GM13976 (cell line): ENCODE data around the gene NXPH2.
"Not testable (repeated sequence)": the region's sequence is repeated elsewhere in the genome, so short reads cannot be mapped to it uniquely, and the experiment has no call there.

Experiments
- DNase-seq: peaks from one replicate; pipeline ENCODE4 v3.0.0; 2012; ENCODE audit warnings: low spot score
- in situ Hi-C: fragments of 300-500 bp; cut with MboI; formaldehyde crosslinking; loops from one replicate; pipeline ENCODE4 v1.12.0; 2022; ENCODE audit warnings: low sequenced_read_pairs, mixed read lengths, inconsistent platforms; ENCODE audit not compliant: unreplicated experiment
- TF ChIP-seq, protein P1 (sequence below): IDR thresholded peaks from 2 replicates; pipeline ENCODE4 v1.5.1; 2012; ENCODE audit warnings: borderline replicate concordance, mild to moderate bottlenecking; ENCODE audit not compliant: insufficient read depth; ENCODE audit errors: extremely low read depth, missing control alignments, control extremely low read depth

The NXPH2 gene

DNA sequence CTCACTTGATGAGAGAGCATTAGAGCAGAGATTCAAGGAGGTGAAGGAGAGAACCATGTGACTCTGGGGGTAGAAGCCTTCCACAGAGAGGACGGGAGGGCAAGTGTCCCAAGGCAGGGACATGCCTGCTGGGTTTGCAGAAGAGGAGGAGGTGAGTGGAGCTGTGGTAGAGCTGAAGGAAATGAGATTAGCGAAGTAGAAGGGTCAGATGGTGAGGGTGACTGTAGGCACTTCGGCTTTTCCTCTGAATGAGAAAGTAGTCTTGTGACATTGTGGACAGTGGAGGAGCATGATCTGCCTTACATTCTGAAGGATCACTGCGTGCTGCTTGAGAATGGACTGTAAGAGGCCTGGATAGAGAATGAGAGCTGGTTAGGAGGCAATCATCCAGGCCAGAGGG lies 126.0 kb downstream of the NXPH2 start:
- in situ Hi-C loops = no loop called here
- TF ChIP-seq, protein P1, sequence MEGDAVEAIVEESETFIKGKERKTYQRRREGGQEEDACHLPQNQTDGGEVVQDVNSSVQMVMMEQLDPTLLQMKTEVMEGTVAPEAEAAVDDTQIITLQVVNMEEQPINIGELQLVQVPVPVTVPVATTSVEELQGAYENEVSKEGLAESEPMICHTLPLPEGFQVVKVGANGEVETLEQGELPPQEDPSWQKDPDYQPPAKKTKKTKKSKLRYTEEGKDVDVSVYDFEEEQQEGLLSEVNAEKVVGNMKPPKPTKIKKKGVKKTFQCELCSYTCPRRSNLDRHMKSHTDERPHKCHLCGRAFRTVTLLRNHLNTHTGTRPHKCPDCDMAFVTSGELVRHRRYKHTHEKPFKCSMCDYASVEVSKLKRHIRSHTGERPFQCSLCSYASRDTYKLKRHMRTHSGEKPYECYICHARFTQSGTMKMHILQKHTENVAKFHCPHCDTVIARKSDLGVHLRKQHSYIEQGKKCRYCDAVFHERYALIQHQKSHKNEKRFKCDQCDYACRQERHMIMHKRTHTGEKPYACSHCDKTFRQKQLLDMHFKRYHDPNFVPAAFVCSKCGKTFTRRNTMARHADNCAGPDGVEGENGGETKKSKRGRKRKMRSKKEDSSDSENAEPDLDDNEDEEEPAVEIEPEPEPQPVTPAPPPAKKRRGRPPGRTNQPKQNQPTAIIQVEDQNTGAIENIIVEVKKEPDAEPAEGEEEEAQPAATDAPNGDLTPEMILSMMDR = no peak
- no peak for DNase-seq

DNA sequence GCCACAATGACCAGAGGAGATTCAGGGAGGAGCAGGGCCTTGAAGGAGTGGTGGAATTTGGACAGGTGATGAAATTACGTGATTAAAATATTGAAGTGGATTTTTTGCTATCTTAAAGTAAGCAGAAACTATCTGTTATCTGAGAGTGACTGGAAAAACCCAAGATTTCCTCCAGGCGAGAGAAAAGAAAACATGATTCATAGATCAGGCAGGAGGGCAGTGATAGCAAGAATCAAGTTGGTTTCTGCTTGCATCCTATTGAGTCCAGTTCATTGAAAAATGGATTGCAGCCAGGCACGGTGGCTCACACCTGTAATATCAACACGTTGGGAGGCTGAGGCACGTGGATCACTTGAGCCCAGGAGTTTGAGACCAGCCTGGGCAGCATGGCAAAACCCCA lies 127.8 kb downstream of the NXPH2 start:
- TF ChIP-seq, protein P1 = no peak
- DNase-seq = no peak
- in situ Hi-C loops = no loop called here

DNA sequence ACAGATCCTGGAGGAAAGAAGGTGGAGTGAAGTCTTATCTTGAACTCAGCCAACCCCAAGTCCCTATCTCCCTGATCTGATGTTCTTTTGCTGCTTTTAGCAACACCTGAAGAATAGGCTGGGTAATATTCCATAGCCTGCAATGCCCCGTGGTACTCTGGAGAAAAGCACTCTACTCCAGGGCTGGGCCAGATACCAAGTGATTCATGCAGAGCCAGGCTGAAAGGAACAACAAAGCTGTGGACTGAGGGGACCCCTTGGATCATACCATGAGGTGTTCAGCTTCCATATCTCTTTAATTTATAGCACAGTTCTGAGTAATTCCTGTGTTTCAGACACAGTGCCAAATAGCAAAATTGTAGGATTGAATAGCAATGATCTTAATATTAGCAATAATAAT lies 130.6 kb downstream of the NXPH2 start:
- in situ Hi-C loops = no loop called here
- TF ChIP-seq, protein P1 = no peak
- no peak for DNase-seq

GRCh38 chr2:138648606-138649005 lies 131.6 kb downstream of the NXPH2 start:
- in situ Hi-C loops = no loop called here
- no peak for DNase-seq
- TF ChIP-seq, protein P1 = no peak

GRCh38 chr2:138644776-138645175 lies 135.4 kb downstream of the NXPH2 start:
- DNase-seq, in situ Hi-C loops: not testable (repeated sequence)

- no peak for DNase-seq
- TF ChIP-seq, protein P1 = no peak
- in situ Hi-C loops = no loop called here
Observed at GRCh38 chr2:138640921-138641676, 139.1 kb downstream of the NXPH2 start.

DNA sequence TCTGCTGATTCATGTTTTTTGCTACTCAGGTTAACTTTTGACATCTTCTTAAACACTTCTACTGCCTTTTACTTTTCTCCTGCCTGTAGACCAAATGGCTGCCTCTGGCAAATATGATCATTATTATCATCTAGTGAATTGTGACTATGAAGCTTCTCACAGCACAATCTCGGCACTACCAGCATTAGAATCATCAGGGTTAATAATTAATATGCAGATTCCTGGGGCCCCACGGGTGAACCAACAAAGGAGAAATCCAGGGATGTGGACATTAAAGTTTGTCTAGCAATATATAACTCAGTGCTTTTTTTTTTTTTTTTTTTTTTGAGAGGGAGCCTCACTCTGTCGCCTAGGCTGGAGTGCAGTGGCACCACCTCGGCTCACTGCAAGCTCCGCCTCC lies 142.5 kb downstream of the NXPH2 start:
- no peak for DNase-seq
- TF ChIP-seq, protein P1 = no peak
- in situ Hi-C loops = no loop called here
